ENCODE measurements around the gene ZPBP. TPM values are rescaled to one million over a fixed set of nuclear protein-coding genes. Genes with fewer than 3 reads are reported as not detected.

ZPBP gene
- polyA plus RNA-seq, 1 experiment: not detected

DNA sequence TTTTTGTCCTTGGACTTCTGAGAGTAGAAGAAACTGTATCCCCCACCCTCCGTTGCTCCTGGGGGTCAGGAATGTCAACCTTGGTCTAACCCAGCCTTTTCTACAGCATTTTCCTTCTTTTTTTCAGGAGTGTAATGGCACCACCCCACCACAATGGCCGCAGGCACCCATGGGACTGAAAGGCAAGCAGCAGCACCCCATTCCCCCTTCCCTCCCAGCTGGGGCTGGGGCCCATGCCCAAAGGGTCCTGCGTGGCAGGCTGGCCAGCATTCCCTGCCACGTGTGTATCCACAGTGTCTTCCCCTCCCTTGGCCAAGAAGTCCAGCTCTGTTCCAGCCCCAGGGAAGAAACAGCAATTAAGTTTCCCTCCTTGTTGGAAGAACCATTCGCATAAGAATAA is 106.9 kb downstream of the ZPBP start:
- POLR2A ChIA-PET: no interaction called here
- TF ChIP-seq, protein P1, sequence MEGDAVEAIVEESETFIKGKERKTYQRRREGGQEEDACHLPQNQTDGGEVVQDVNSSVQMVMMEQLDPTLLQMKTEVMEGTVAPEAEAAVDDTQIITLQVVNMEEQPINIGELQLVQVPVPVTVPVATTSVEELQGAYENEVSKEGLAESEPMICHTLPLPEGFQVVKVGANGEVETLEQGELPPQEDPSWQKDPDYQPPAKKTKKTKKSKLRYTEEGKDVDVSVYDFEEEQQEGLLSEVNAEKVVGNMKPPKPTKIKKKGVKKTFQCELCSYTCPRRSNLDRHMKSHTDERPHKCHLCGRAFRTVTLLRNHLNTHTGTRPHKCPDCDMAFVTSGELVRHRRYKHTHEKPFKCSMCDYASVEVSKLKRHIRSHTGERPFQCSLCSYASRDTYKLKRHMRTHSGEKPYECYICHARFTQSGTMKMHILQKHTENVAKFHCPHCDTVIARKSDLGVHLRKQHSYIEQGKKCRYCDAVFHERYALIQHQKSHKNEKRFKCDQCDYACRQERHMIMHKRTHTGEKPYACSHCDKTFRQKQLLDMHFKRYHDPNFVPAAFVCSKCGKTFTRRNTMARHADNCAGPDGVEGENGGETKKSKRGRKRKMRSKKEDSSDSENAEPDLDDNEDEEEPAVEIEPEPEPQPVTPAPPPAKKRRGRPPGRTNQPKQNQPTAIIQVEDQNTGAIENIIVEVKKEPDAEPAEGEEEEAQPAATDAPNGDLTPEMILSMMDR (IDR thresholded peaks at IDR 0.05; ENCODE audit: insufficient read depth, low read depth, low read length): no peak
- CTCF ChIA-PET: no interaction called here
- no peaks in the 10 kb centered on the region for H3K36me3 ChIP-seq (ENCODE audit: control insufficient read depth, insufficient read depth, low read length)
- H3K27me3 ChIP-seq (ENCODE audit: control insufficient read depth, insufficient read depth, low read length): no peaks in the 10 kb centered on the region
- no peak for DNase-seq (ENCODE audit: low read depth)
- no peak overlapping the region for H3K4me3 ChIP-seq (ENCODE audit: low read depth, low read length)

DNA sequence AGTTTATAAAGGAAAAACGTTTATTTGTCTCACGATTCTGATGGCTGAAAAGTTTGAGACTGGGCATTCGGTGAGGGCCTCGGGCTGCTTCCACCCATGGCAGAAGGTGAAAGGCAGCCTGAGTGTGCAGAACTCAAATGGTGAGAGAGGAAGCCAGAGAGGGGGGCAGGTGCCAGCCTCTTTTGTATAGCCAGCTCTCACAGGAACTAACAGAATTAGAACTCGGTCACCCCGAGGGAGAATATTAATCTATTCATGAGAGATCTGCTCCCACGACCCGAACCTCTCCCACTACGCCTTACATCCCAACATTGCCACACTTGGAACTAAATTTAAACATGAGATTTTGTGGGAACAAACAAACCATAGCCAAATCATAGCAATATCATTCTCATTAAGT is 112.6 kb downstream of the ZPBP start:
- ChIA-PET CTCF (no interaction called here), POLR2A (no interaction called here)
- Histone ChIP-seq H3K36me3 (ENCODE audit: control insufficient read depth, insufficient read depth, low read length) (no peaks in the 10 kb centered on the region), H3K4me3 (ENCODE audit: low read depth, low read length) (no peak overlapping the region), H3K27me3 (ENCODE audit: control insufficient read depth, insufficient read depth, low read length) (no peaks in the 10 kb centered on the region)
- no peak for DNase-seq (ENCODE audit: low read depth)
- TF ChIP-seq, protein P1 (IDR thresholded peaks at IDR 0.05; ENCODE audit: insufficient read depth, low read depth, low read length): no peak

DNA sequence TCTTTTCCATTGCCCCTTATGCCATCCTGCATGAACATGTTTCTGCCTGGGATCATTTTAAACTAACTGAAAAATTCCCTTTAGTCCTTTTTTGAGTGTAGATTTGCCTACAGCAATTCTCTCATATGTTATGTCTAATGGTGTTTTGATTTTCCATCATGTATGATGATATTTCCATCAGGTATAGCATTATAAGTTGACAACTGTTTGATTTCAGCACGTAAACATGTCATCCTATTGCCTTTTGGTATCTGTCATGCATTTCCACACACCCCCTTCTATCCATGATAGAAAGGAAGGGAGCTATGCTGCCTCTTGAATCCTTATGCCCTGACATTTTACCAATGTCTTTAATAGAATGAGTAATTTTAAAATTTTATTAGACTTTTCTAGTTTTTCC is 116.8 kb downstream of the ZPBP start:
- Histone ChIP-seq H3K36me3 (ENCODE audit: control insufficient read depth, insufficient read depth, low read length) (no peaks in the 10 kb centered on the region), H3K4me3 (ENCODE audit: low read depth, low read length) (no peak overlapping the region), H3K27me3 (ENCODE audit: control insufficient read depth, insufficient read depth, low read length) (no peaks in the 10 kb centered on the region)
- TF ChIP-seq, protein P1 (IDR thresholded peaks at IDR 0.05; ENCODE audit: insufficient read depth, low read depth, low read length): no peak
- CTCF ChIA-PET: no interaction called here
- POLR2A ChIA-PET: no interaction called here
- no peak for DNase-seq (ENCODE audit: low read depth)

DNA sequence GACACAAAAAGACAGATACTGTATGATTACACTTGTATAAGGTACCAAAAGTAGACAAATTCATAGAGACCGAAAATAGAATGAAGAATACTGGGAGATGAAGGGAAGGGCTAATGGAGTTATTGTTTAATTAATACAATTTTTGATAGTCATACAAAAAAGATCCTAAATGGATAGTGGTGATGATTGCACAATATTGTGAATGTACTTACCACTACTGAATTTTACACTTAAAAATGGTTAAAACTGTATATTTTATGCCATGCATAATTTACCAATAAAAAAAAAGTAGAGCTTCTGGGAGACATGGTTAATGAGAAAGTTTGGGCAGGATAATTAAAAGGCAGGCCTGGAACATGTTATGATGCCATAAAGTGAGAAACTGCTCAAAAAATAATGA is 119.0 kb downstream of the ZPBP start:
- ChIA-PET POLR2A (no interaction called here), CTCF (no interaction called here)
- H3K4me3 ChIP-seq (ENCODE audit: low read depth, low read length): no peak overlapping the region

DNA sequence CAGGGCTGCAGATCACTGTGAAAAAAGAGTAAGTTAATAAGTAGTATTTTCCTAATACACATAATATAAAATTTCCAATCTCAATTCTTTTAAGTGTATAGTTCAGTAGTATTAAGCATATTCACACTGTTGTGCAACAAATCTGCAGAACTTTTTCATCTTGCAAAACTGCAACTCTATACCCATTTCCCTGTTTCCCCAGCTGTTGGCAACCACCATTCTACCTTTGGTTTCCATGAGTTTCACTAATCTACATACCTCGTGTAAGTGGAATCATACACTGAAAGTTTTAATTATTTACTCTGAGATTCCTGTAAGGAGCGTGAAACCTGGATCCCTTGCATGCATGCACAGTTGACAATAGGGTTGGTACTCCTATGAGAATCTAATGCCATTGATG is 155.4 kb downstream of the ZPBP start:
- no peak for DNase-seq (ENCODE audit: low read depth)
- TF ChIP-seq, protein P1 (IDR thresholded peaks at IDR 0.05; ENCODE audit: insufficient read depth, low read depth, low read length): no peak
- Histone ChIP-seq H3K27me3 (ENCODE audit: control insufficient read depth, insufficient read depth, low read length) (no peaks in the 10 kb centered on the region), H3K4me3 (ENCODE audit: low read depth, low read length) (no peak overlapping the region), H3K36me3 (ENCODE audit: control insufficient read depth, insufficient read depth, low read length) (no peaks in the 10 kb centered on the region)
- ChIA-PET CTCF (no interaction called here), POLR2A (no interaction called here)

More for the DNA sequence above, 119.0 kb downstream of the ZPBP start:
- Histone ChIP-seq H3K27me3 (ENCODE audit: control insufficient read depth, insufficient read depth, low read length) (no peaks in the 10 kb centered on the region), H3K36me3 (ENCODE audit: control insufficient read depth, insufficient read depth, low read length) (no peaks in the 10 kb centered on the region)
- TF ChIP-seq, protein P1 (IDR thresholded peaks at IDR 0.05; ENCODE audit: insufficient read depth, low read depth, low read length): no peak
- DNase-seq (ENCODE audit: low read depth): no peak

Data from BJ (cell line).